HEK293 (cell line): Measurements from ENCODE around the gene MMP28.

Source experiments
- AEBP2 ChIP-seq: fragments of 450-650 bp; formaldehyde crosslinking; IDR thresholded peaks from 2 replicates; pipeline ENCODE4 v1.5.1; 2016; ENCODE audit warnings: missing biosample characterization, missing genetic modification characterization, borderline replicate concordance
- FEZF1 ChIP-seq: fragments of 450-650 bp; formaldehyde crosslinking; IDR thresholded peaks from 2 replicates; pipeline ENCODE4 v1.5.1; 2016; ENCODE audit warnings: missing biosample characterization, missing genetic modification characterization
- GFI1B ChIP-seq: fragments of 450-650 bp; formaldehyde crosslinking; IDR thresholded peaks from 2 replicates; pipeline ENCODE4 v1.5.1; 2016; ENCODE audit warnings: missing biosample characterization, missing genetic modification characterization
- KLF7 ChIP-seq: fragments of 450-650 bp; formaldehyde crosslinking; IDR thresholded peaks from 2 replicates; pipeline ENCODE4 v1.5.1; 2016; ENCODE audit warnings: missing biosample characterization, missing genetic modification characterization, borderline replicate concordance
- MYNN ChIP-seq: fragments of 450-650 bp; formaldehyde crosslinking; IDR thresholded peaks from 2 replicates; pipeline ENCODE4 v1.5.1; 2016; ENCODE audit warnings: missing biosample characterization, missing genetic modification characterization, borderline replicate concordance
- RBAK ChIP-seq: fragments of 450-650 bp; formaldehyde crosslinking; IDR thresholded peaks from 2 replicates; pipeline ENCODE4 v1.5.1; 2016; ENCODE audit warnings: missing biosample characterization, missing genetic modification characterization
- REST ChIP-seq: fragments of 450-650 bp; formaldehyde crosslinking; IDR thresholded peaks from 2 replicates; pipeline ENCODE4 v1.5.1; 2016; ENCODE audit warnings: missing biosample characterization, missing genetic modification characterization
- ZBTB1 ChIP-seq: fragments of 450-650 bp; formaldehyde crosslinking; IDR thresholded peaks from 2 replicates; pipeline ENCODE4 v1.5.1; 2016; ENCODE audit warnings: missing biosample characterization, missing genetic modification characterization
- ZBTB8A ChIP-seq: fragments of 450-650 bp; formaldehyde crosslinking; IDR thresholded peaks from 2 replicates; pipeline ENCODE4 v1.5.1; 2016; ENCODE audit warnings: missing biosample characterization, missing genetic modification characterization
- ZFP37 ChIP-seq: fragments of 450-650 bp; formaldehyde crosslinking; IDR thresholded peaks from 2 replicates; pipeline ENCODE4 v1.5.1; 2016; ENCODE audit warnings: missing biosample characterization, missing genetic modification characterization
- ZNF140 ChIP-seq: fragments of 450-650 bp; formaldehyde crosslinking; IDR thresholded peaks from 2 replicates; pipeline ENCODE4 v1.5.1; 2016; ENCODE audit warnings: missing biosample characterization, missing genetic modification characterization
- ZNF16 ChIP-seq: fragments of 450-650 bp; formaldehyde crosslinking; IDR thresholded peaks from 2 replicates; pipeline ENCODE4 v1.5.1; 2016; ENCODE audit warnings: low read depth, missing biosample characterization, missing genetic modification characterization
- ZNF19 ChIP-seq: fragments of 450-650 bp; formaldehyde crosslinking; IDR thresholded peaks from 2 replicates; pipeline ENCODE4; 2016; ENCODE audit warnings: missing biosample characterization, missing genetic modification characterization, low read depth
- ZNF274 ChIP-seq, 2 experiments: fragments of 200-500 bp in 1 of 2; fragments of 450-650 bp in 1 of 2; sonication (Bioruptor generic) in 1 of 2; formaldehyde crosslinking in 1 of 2; IDR thresholded peaks; 2 replicates each; pipeline versions ENCODE4 v1.5.1 to v1.6.1; 2014 to 2016; ENCODE audit warnings: borderline replicate concordance in 1 of 2, inconsistent platforms in 1 of 2, low read length in 1 of 2, missing biosample characterization in 1 of 2, missing genetic modification characterization in 1 of 2
- ZNF398 ChIP-seq: fragments of 450-650 bp; formaldehyde crosslinking; IDR thresholded peaks from 2 replicates; pipeline ENCODE4 v1.5.1; 2017; ENCODE audit warnings: missing biosample characterization, missing genetic modification characterization
- ZNF426 ChIP-seq: fragments of 450-650 bp; formaldehyde crosslinking; IDR thresholded peaks from 2 replicates; pipeline ENCODE4 v1.5.1; 2017; ENCODE audit warnings: missing biosample characterization, missing genetic modification characterization, mild to moderate bottlenecking, inconsistent platforms, moderate library complexity
- ZNF518A ChIP-seq: fragments of 450-650 bp; formaldehyde crosslinking; conservative IDR thresholded peaks from 2 replicates; pipeline ENCODE4 v1.5.1; 2016; ENCODE audit warnings: low read depth, missing biosample characterization, missing genetic modification characterization
- ZNF530 ChIP-seq: fragments of 450-650 bp; formaldehyde crosslinking; IDR thresholded peaks from 2 replicates; pipeline ENCODE4 v1.5.1; 2016; ENCODE audit warnings: low read depth, missing biosample characterization, missing genetic modification characterization
- ZNF623 ChIP-seq: fragments of 450-650 bp; formaldehyde crosslinking; IDR thresholded peaks from 2 replicates; pipeline ENCODE4 v1.5.1; 2016; ENCODE audit warnings: missing biosample characterization, missing genetic modification characterization
- ZNF629 ChIP-seq: fragments of 450-650 bp; formaldehyde crosslinking; IDR thresholded peaks from 2 replicates; pipeline ENCODE4 v1.5.1; 2017; ENCODE audit warnings: missing biosample characterization, missing genetic modification characterization
- ZNF639 ChIP-seq: fragments of 450-650 bp; formaldehyde crosslinking; IDR thresholded peaks from 2 replicates; pipeline ENCODE4 v1.5.1; 2016; ENCODE audit warnings: missing biosample characterization, missing genetic modification characterization
- ZNF704 ChIP-seq: fragments of 450-650 bp; formaldehyde crosslinking; IDR thresholded peaks from 2 replicates; pipeline ENCODE4 v1.5.1; 2016; ENCODE audit warnings: missing biosample characterization, missing genetic modification characterization
- ZNF76 ChIP-seq: fragments of 450-650 bp; formaldehyde crosslinking; IDR thresholded peaks from 2 replicates; pipeline ENCODE4; 2016; ENCODE audit warnings: low read depth, missing biosample characterization, missing genetic modification characterization, borderline replicate concordance
- ZNF768 ChIP-seq: fragments of 450-650 bp; formaldehyde crosslinking; IDR thresholded peaks from 2 replicates; pipeline ENCODE4 v1.5.1; 2018; ENCODE audit warnings: missing biosample characterization, mild to moderate bottlenecking, missing genetic modification characterization

Gene MMP28

GRCh38 chr17:35763767-35764122 lies 31.7 kb downstream of the MMP28 start (continued):
- TF ChIP-seq REST (no peak; the same call in 1 of the 2 replicates), ZBTB1 (tag by site-specific recombination) (0 out of 2 replicates have a peak, but pooled peaks have one; percentile 23), ZNF398 (tag by site-specific recombination) (no peak), RBAK (0 out of 2 replicates have a peak, but pooled peaks have one; percentile 75), ZNF140 (tag by site-specific recombination) (peak; percentile 92), ZNF426 (peak; percentile 98), ZNF704 (tag by site-specific recombination) (peak; percentile 79; the same call in 1 of the 2 replicates), ZNF76 (tag by site-specific recombination) (no peak), GFI1B (tag by site-specific recombination) (peak; percentile 55; the same call in 1 of the 2 replicates), ZNF518A (tag by site-specific recombination) (peak; percentile 98), AEBP2 (peak; percentile 82; the same call in 1 of the 2 replicates), ZNF274 (IDR thresholded peaks at IDR 0.05; ENCODE audit: low read length) (no peak), ZNF274 (tag by site-specific recombination; IDR thresholded peaks at IDR 0.05; ENCODE audit: borderline replicate concordance) (peak; percentile 32; the same call in 1 of the 2 replicates), FEZF1 (tag by site-specific recombination) (no peak), ZNF16 (tag by site-specific recombination) (peak; percentile 30; the same call in 1 of the 2 replicates), ZNF629 (peak; percentile 52; the same call in 1 of the 2 replicates), ZNF530 (tag by site-specific recombination) (peak; percentile 88; the same call in 1 of the 2 replicates), MYNN (peak; percentile 63; the same call in 1 of the 2 replicates), ZNF623 (tag by site-specific recombination) (peak; percentile 90), ZBTB8A (tag by site-specific recombination) (peak; percentile 59; the same call in 1 of the 2 replicates), ZNF768 (tag by site-specific recombination) (no peak), KLF7 (tag by site-specific recombination) (peak; percentile 51; the same call in 1 of the 2 replicates), ZFP37 (peak; percentile 88), ZNF639 (tag by site-specific recombination) (0 out of 2 replicates have a peak, but pooled peaks have one; percentile 65), ZNF19 (tag by site-specific recombination) (peak; percentile 80; the same call in 1 of the 2 replicates)
